WTC11 (cell line): ENCODE measurements around the gene LTA4H. TPM values are rescaled to one million over a fixed set of nuclear protein-coding genes. Genes with fewer than 3 reads are reported as not detected.

ENCODE experiments used
- ATAC-seq: fragments of 200-7000 bp; cut with Tn5 transposase; 2 replicates; pipeline ENCODE4 v1.10.0; 2021; ENCODE audit warnings: mild to moderate bottlenecking, moderate library complexity
- CTCF ChIA-PET: fragments of 300-600 bp; sonication (Branson Sonifier 250); formaldehyde crosslinking; loops from one replicate; lab custom pipeline; 2021; ENCODE audit warnings: antibody characterized with exemption; lab: Charles Lee
- POLR2A ChIA-PET: fragments of 350-600 bp; sonication (Branson Sonifier 250); formaldehyde crosslinking; loops from one replicate; lab custom pipeline; 2021; ENCODE audit warnings: antibody characterized with exemption; lab: Charles Lee
- DNase-seq: peaks from one replicate; pipeline ENCODE4 v3.0.0; 2021; ENCODE audit warnings: low spot score
- H3K27ac Mint-ChIP-seq: 2 replicates; pipeline ENCODE4 v1.8.0; 2021; ENCODE audit warnings: mixed read lengths
- H3K27me3 Mint-ChIP-seq: 2 replicates; pipeline ENCODE4 v1.8.0; 2021; ENCODE audit warnings: low read depth, mild to moderate bottlenecking, moderate library complexity, mixed read lengths
- H3K36me3 Mint-ChIP-seq: 2 replicates; pipeline ENCODE4 v1.8.0; 2021; ENCODE audit warnings: mixed read lengths
- H3K4me1 Mint-ChIP-seq: 2 replicates; pipeline ENCODE4 v1.8.0; 2022; ENCODE audit warnings: mixed read lengths
- H3K4me3 Mint-ChIP-seq: 2 replicates; pipeline ENCODE4 v1.8.0; 2021; ENCODE audit warnings: mild to moderate bottlenecking, moderate library complexity, mixed read lengths
- H3K9me3 Mint-ChIP-seq: 2 replicates; pipeline ENCODE4 v1.8.0; 2021; ENCODE audit warnings: mixed read lengths
- CREB1 ChIP-seq: sonication (generic); formaldehyde crosslinking; IDR thresholded peaks from 2 replicates; pipeline ENCODE4 v1.8.0; 2023; ENCODE audit warnings: mild to moderate bottlenecking, missing genetic modification reagents
- HMGA2 ChIP-seq: fragments of 250-450 bp; sonication (Bioruptor Pico); IDR thresholded peaks from 2 replicates; pipeline ENCODE4 v1.4.0; 2021; ENCODE audit warnings: mild to moderate bottlenecking, moderate library complexity
- JUN ChIP-seq: sonication (generic); formaldehyde crosslinking; IDR thresholded peaks from 2 replicates; pipeline ENCODE4 v1.8.0; 2023; ENCODE audit warnings: mild to moderate bottlenecking, missing genetic modification reagents
- MXD4 ChIP-seq: fragments of 250-450 bp; sonication (Bioruptor Pico); IDR thresholded peaks from 2 replicates; pipeline ENCODE4 v1.8.0; 2021; ENCODE audit warnings: mild to moderate bottlenecking, moderate library complexity, borderline replicate concordance
- TEAD1 ChIP-seq: sonication (generic); formaldehyde crosslinking; IDR thresholded peaks from 2 replicates; pipeline ENCODE4 v1.8.0; 2022; ENCODE audit warnings: mild to moderate bottlenecking, missing genetic modification reagents
- TEAD4 ChIP-seq: sonication (generic); formaldehyde crosslinking; IDR thresholded peaks from 2 replicates; pipeline ENCODE4 v1.8.0; 2022; ENCODE audit warnings: mild to moderate bottlenecking, missing genetic modification reagents
- ZBTB21 ChIP-seq: sonication (generic); formaldehyde crosslinking; IDR thresholded peaks from 2 replicates; pipeline ENCODE4 v1.8.1; 2023; ENCODE audit warnings: mild to moderate bottlenecking, missing genetic modification reagents, borderline replicate concordance
- ZNF317 ChIP-seq: sonication (generic); formaldehyde crosslinking; IDR thresholded peaks from 2 replicates; pipeline ENCODE4 v1.8.1; 2023; ENCODE audit warnings: low read depth, mild to moderate bottlenecking, moderate library complexity, missing genetic modification reagents, borderline replicate concordance
- total RNA-seq: library from RNA; stranded (reverse); gene quantifications from 3 replicates; pipeline ENCODE4 v1.2.3, GENCODE V29; 2021
- TF ChIP-seq, protein P1 (sequence below): sonication (generic); formaldehyde crosslinking; IDR thresholded peaks from 2 replicates; pipeline ENCODE4 v1.8.0; 2022; ENCODE audit warnings: mild to moderate bottlenecking, missing genetic modification reagents
- TF ChIP-seq, protein P2 (sequence below): fragments of 200-600 bp; IDR thresholded peaks from 2 replicates; pipeline ENCODE4 v1.8.0; 2022; ENCODE audit warnings: antibody characterized with exemption
- TF ChIP-seq, protein P3 (sequence below): fragments of 250-450 bp; sonication (Bioruptor Pico); IDR thresholded peaks from 2 replicates; pipeline ENCODE4 v2.1.2; 2022; ENCODE audit warnings: mild to moderate bottlenecking, moderate library complexity
- TF ChIP-seq, protein P4 (sequence below): sonication (generic); formaldehyde crosslinking; IDR thresholded peaks from 2 replicates; pipeline ENCODE4 v1.8.0; 2023; ENCODE audit warnings: mild to moderate bottlenecking, missing genetic modification reagents
- TF ChIP-seq, protein P5 (sequence below): sonication (generic); formaldehyde crosslinking; IDR thresholded peaks from 2 replicates; pipeline ENCODE4 v1.8.0; 2022; ENCODE audit warnings: mild to moderate bottlenecking, missing genetic modification reagents
- TF ChIP-seq, protein P6 (sequence below): sonication (generic); formaldehyde crosslinking; IDR thresholded peaks from 2 replicates; pipeline ENCODE4 v1.8.1; 2022; ENCODE audit warnings: missing genetic modification reagents, borderline replicate concordance

Gene LTA4H
- total RNA-seq, 1 experiment from 2014 or later = 134 TPM

DNA sequence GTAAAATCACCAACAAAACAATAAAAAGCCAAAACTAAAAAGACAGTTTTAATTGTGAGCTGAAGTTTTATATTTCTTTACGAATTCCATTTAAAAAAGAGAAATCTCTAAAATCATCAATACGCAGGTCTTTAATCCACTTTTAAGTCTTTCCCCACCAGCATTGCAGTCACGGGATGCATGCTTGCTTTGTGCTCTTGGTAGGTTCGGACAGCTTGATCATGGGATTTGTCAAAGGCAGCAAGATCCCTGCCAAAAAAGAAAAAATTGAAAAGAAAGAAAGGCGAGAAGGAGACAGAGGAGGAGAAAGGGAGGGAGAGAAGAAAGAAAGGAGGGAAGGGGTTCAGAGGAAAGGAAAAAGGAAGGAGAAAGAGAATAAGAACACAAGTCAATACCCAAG lies 34.5 kb downstream of the LTA4H start:
- Mint-ChIP-seq H3K27ac (peak overlapping the region; percentile 64; the same call in 1 of the 2 replicates), H3K27me3 (no peaks in the 10 kb centered on the region), H3K9me3 (no peaks in the 10 kb centered on the region), H3K36me3 (peaks cover 32% of the 10 kb centered on the region), H3K4me1 (peaks cover 6% of the 10 kb centered on the region), H3K4me3 (no peak overlapping the region)
- POLR2A ChIA-PET = no interaction called here
- TF ChIP-seq ZNF317 (CRISPR knock-in tag) = no peak
- TF ChIP-seq CREB1 (CRISPR knock-in tag) = no peak
- TF ChIP-seq, protein P1, sequence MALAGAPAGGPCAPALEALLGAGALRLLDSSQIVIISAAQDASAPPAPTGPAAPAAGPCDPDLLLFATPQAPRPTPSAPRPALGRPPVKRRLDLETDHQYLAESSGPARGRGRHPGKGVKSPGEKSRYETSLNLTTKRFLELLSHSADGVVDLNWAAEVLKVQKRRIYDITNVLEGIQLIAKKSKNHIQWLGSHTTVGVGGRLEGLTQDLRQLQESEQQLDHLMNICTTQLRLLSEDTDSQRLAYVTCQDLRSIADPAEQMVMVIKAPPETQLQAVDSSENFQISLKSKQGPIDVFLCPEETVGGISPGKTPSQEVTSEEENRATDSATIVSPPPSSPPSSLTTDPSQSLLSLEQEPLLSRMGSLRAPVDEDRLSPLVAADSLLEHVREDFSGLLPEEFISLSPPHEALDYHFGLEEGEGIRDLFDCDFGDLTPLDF = no peak
- TF ChIP-seq, protein P2, sequence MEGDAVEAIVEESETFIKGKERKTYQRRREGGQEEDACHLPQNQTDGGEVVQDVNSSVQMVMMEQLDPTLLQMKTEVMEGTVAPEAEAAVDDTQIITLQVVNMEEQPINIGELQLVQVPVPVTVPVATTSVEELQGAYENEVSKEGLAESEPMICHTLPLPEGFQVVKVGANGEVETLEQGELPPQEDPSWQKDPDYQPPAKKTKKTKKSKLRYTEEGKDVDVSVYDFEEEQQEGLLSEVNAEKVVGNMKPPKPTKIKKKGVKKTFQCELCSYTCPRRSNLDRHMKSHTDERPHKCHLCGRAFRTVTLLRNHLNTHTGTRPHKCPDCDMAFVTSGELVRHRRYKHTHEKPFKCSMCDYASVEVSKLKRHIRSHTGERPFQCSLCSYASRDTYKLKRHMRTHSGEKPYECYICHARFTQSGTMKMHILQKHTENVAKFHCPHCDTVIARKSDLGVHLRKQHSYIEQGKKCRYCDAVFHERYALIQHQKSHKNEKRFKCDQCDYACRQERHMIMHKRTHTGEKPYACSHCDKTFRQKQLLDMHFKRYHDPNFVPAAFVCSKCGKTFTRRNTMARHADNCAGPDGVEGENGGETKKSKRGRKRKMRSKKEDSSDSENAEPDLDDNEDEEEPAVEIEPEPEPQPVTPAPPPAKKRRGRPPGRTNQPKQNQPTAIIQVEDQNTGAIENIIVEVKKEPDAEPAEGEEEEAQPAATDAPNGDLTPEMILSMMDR = no peak
- TF ChIP-seq TEAD1 (CRISPR knock-in tag) = no peak
- no peak for TF ChIP-seq JUN (CRISPR knock-in tag)
- TF ChIP-seq, protein P3, sequence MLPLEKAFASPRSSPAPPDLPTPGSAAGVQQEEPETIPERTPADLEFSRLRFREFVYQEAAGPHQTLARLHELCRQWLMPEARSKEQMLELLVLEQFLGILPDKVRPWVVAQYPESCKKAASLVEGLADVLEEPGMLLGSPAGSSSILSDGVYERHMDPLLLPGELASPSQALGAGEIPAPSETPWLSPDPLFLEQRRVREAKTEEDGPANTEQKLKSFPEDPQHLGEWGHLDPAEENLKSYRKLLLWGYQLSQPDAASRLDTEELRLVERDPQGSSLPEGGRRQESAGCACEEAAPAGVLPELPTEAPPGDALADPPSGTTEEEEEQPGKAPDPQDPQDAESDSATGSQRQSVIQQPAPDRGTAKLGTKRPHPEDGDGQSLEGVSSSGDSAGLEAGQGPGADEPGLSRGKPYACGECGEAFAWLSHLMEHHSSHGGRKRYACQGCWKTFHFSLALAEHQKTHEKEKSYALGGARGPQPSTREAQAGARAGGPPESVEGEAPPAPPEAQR (CRISPR knock-in tag) = no peak
- no peak for TF ChIP-seq ZBTB21 (CRISPR knock-in tag)
- no peak for TF ChIP-seq TEAD4 (CRISPR knock-in tag)
- TF ChIP-seq, protein P4, sequence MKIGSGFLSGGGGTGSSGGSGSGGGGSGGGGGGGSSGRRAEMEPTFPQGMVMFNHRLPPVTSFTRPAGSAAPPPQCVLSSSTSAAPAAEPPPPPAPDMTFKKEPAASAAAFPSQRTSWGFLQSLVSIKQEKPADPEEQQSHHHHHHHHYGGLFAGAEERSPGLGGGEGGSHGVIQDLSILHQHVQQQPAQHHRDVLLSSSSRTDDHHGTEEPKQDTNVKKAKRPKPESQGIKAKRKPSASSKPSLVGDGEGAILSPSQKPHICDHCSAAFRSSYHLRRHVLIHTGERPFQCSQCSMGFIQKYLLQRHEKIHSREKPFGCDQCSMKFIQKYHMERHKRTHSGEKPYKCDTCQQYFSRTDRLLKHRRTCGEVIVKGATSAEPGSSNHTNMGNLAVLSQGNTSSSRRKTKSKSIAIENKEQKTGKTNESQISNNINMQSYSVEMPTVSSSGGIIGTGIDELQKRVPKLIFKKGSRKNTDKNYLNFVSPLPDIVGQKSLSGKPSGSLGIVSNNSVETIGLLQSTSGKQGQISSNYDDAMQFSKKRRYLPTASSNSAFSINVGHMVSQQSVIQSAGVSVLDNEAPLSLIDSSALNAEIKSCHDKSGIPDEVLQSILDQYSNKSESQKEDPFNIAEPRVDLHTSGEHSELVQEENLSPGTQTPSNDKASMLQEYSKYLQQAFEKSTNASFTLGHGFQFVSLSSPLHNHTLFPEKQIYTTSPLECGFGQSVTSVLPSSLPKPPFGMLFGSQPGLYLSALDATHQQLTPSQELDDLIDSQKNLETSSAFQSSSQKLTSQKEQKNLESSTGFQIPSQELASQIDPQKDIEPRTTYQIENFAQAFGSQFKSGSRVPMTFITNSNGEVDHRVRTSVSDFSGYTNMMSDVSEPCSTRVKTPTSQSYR (CRISPR knock-in tag) = no peak
- no peak for TF ChIP-seq HMGA2 (CRISPR knock-in tag)
- TF ChIP-seq, protein P5, sequence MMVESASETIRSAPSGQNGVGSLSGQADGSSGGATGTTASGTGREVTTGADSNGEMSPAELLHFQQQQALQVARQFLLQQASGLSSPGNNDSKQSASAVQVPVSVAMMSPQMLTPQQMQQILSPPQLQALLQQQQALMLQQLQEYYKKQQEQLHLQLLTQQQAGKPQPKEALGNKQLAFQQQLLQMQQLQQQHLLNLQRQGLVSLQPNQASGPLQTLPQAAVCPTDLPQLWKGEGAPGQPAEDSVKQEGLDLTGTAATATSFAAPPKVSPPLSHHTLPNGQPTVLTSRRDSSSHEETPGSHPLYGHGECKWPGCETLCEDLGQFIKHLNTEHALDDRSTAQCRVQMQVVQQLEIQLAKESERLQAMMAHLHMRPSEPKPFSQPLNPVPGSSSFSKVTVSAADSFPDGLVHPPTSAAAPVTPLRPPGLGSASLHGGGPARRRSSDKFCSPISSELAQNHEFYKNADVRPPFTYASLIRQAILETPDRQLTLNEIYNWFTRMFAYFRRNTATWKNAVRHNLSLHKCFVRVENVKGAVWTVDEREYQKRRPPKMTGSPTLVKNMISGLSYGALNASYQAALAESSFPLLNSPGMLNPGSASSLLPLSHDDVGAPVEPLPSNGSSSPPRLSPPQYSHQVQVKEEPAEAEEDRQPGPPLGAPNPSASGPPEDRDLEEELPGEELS = no peak
- TF ChIP-seq MXD4 (CRISPR knock-in tag) = no peak
- TF ChIP-seq, all 79 proteins: peak for 0
- ATAC-seq (no peak), DNase-seq (no peak)
- CTCF ChIA-PET = interaction anchor here (0.6 to 4.3 kb wide), 3 partner anchors 58 to 1402 kb away, joined by 3 to 66 read pairs (median 46); partner anchors contain the start of genes AMDHD1 and CCDC38

GRCh38 chr12:95999484-95999883 lies 35.9 kb downstream of the LTA4H start:
- Mint-ChIP-seq H3K4me1 (peaks cover 6% of the 10 kb centered on the region), H3K4me3 (no peak overlapping the region), H3K9me3 (no peaks in the 10 kb centered on the region), H3K27ac (no peak overlapping the region), H3K27me3 (no peaks in the 10 kb centered on the region), H3K36me3 (peaks cover 22% of the 10 kb centered on the region)
- TF ChIP-seq, protein P6, sequence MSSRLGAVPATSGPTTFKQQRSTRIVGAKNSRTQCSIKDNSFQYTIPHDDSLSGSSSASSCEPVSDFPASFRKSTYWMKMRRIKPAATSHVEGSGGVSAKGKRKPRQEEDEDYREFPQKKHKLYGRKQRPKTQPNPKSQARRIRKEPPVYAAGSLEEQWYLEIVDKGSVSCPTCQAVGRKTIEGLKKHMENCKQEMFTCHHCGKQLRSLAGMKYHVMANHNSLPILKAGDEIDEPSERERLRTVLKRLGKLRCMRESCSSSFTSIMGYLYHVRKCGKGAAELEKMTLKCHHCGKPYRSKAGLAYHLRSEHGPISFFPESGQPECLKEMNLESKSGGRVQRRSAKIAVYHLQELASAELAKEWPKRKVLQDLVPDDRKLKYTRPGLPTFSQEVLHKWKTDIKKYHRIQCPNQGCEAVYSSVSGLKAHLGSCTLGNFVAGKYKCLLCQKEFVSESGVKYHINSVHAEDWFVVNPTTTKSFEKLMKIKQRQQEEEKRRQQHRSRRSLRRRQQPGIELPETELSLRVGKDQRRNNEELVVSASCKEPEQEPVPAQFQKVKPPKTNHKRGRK (CRISPR knock-in tag) = no peak
- TF ChIP-seq HMGA2 (CRISPR knock-in tag) = no peak
- DNase-seq (no peak), ATAC-seq (no peak)
- ChIA-PET CTCF (interaction anchor here (0.6 to 4.3 kb wide), 12 partner anchors 11 to 517 kb away, joined by 3 to 66 read pairs (median 12); partner anchors contain the start of genes AMDHD1 and CCDC38), POLR2A (interaction anchor here (0.7 kb wide), 1 partner anchor 173 kb away, joined by 3 read pairs; no protein-coding TSS in a partner anchor)
